Stimulated activated CD8-positive, alpha-beta memory T cell treated with anti-CD3 and anti-CD28 coated beads, Interleukin-2, amount 100 ng/mL, for 48 hours (primary cell): ENCODE measurements around the gene GPX1.

ENCODE experiments used
- DNase-seq, 2 donors: peaks; one replicate each; pipeline ENCODE4 v3.0.0-alpha.2; 2020; ENCODE audit warnings: low read depth in 2 of 2

The GPX1 gene

GRCh38 chr3:49311283-49311682 lies 46.9 kb downstream of the GPX1 start:
- DNase-seq, result no peak

DNA sequence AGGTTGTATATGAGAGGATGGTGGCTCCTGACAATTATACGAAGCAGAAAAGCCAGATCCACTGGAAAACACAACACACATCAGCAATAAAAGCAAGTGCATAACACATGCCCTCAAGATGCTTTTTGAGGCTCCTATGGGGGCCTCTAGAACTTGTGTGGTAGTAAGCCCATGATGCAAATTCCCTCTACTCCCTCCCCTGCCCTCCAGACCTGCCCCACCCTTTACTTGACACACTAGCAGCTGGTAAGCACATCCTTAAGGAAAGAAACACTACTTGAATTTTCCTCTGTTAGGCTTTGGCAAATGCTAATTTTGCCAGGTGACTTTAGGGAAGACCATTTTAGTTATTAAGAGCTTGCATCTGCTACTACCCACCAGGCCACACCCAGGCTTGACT lies 47.5 kb downstream of the GPX1 start:
- DNase-seq, result no peak
